Stimulated activated CD8-positive, alpha-beta memory T cell treated with anti-CD3 and anti-CD28 coated beads, Interleukin-7, amount 100 ng/mL, for 4 hours (primary cell): ENCODE results near the gene KLHL30.

Experiments
- DNase-seq, 2 donors: peaks; one replicate each; pipeline ENCODE4 v3.0.0-alpha.2; 2020; ENCODE audit warnings: low read depth in 2 of 2

The KLHL30 gene

GRCh38 chr2:238149841-238150572 lies 11.5 kb downstream of the KLHL30 start:
- no peak for DNase-seq

- no peak for DNase-seq
Observed at GRCh38 chr2:238150686-238151085, 12.2 kb downstream of the KLHL30 start.

- no peak for DNase-seq
Observed at GRCh38 chr2:238151205-238151604, 12.7 kb downstream of the KLHL30 start.

DNA sequence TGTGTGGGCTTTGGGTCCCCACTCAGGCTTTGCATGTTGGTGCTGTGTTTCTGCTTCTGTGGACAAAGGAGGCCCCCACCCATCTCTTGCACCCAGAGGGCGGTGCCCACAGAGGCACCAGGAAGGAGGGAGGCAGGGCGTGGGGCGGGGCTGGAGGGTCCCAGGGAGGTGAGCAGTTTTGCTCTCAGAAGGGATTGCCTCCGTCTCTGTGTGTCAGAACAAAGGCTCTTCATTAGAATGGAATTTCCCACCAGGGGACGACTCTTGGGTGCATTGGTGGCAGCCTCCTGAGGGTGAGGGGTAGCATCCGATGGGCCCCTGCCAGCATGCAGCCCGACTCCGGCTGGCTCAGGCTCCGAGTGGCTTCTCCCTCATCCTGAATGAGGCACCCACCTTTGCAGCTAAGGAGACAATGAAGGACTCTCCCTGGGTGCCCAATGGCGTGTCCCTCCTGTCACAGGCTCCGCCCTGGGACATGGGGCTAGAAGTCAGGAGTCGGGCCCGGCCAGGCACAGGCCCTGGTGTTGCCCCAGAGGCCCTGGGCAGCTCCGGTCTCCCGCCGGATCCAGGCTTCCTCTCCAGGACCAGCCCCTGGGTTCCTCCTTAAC lies 13.3 kb downstream of the KLHL30 start:
- DNase-seq: no peak

GRCh38 chr2:238152771-238153688 lies 14.6 kb downstream of the KLHL30 start:
- DNase-seq: no peak

DNA sequence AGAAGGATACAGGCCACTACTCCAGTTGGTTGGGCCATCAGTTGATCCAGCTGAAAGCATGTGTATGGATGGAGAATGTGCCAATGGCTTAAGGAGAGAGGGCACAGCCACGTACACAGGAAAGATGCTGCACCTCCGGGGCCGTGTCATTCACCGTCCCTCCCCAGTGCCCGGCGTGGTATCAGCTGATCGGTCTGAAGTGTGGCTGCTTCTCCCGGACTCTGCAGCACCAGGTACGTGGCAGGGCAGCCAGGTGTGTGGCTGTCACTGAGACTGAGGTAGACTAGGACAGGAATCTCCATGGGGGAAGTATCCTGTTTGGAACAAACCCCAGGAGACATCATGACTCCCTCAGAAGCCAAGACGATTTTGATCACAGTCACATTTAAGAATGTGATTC lies 16.1 kb downstream of the KLHL30 start:
- no peak for DNase-seq

GRCh38 chr2:238155051-238155760 lies 16.7 kb downstream of the KLHL30 start:
- DNase-seq: no peak

DNA sequence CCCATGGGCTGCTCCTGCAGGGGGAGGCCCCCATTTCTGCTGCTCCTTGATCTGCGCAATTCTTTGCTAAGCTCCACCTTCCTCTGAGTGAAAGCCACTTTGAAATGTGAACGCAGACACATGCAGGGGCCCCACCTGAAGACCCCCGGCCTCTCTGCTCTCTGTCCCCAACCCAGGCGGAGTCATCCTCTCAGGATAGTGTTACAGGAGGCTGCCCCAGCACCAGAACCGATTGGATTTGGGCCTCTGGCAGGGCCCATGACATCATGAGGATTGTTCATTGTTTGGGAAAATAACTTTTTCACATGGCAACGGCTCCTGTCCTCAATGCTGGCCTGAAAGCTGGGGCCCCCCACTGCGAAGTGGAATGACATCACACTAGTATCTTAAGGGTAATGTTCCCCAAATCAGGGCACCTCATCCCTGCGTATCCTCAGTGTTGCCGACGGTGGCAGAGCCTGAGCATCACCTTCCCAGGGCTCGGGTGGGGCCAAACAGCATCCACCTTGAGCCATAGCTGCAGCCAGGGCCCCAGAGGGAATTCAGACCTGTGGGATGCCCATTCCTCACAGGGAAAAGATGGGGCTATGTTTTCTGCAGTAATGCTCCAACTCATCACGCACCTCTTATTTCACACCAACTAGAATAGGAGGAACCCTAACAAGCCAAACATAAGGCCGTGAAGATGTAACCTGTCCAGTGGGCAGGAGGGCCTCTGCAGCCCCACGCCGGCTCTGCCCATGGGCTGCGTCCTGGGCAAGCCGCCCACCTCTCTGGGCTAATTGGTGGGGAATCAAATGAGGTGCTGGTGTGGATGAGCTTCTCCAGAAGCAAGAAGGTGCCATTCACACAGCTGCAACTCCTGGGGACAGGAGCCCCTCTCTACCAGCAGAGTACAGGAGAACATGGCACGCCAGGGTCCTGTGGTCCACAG lies 17.6 kb downstream of the KLHL30 start:
- DNase-seq: no peak

DNA sequence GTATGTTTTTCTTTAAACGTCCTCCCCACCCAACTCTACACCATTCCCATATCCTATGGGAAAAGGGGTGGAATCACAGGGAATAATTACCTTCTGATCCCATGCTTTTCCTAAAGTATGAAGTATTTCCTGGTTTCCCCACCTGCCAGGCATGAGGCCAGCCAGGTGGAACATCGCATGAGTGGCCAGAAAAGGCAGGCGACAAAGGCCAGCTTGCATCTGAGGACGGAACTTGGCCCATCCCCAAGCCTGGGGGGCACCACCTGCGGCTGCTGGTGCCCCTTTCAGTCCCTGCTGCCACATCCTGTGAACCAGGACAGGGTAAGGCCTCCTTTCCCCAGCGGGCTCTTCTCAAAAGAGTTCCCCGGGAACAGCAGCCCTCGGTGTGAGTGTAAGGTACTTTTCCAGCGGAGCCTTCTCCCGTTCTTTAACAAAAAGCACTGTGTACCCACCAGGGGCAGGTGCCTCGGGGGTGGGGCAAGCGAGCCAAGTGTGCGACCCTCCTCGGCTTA lies 19.1 kb downstream of the KLHL30 start:
- DNase-seq: no peak

GRCh38 chr2:238158018-238158508 lies 19.6 kb downstream of the KLHL30 start:
- no peak for DNase-seq

DNA sequence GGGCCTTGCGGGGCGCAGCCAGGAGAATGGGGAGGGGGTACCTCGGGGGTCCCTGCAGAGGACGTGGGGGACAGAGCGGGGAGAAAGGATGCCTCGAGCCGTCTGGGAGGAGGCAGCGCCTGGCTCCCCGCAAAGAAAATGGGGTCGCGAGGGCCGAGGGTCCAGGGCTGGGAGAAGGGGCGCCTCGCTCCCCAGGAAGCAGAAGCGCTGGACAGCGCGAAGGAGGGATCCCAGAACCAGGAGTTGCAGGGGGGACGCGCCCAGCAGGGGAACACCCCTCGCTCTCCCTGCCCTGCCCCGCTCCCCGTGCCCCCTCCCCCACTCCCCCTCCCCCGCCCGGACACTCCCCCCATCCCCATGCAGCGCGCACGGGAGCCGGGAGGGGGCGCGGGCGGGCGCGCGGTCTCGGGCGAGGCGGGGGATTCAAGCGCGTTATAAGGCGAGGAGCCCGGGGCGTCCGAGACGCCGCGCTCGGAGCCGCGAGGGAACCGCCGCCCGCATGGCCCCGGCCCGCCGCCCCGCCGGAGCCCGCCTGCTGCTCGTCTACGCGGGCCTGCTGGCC lies 20.1 kb downstream of the KLHL30 start, which contains the start of gene ERFE:
ERFE (plus strand) TSS at position 462 of the 562 bp plus-strand sequence; CDS start at position 500, 38 bp downstream.
- peak in 1 of 2 donors; percentile 35 for DNase-seq

DNA sequence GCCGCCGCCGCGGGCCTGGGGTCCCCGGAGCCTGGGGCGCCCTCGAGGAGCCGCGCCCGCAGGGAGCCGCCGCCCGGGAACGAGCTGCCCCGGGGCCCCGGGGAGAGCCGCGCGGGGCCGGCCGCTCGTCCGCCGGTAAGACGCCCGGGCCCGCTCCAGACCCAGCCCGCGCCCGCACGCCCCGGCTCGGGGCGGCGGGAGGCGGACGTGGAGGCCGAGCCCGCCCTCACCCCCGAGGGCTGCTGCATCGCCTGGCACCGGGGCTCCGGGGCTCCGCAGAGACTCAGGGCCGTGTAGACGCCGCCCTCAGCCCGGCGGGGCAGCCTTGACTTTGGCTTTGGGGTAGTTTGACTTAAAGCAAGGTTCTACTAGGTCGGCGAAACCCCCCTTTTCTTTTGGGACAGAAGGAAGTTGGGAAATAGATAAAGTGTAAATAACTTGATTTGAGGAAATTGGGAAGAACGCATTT lies 20.6 kb downstream of the KLHL30 start:
- DNase-seq: no peak

- no peak for DNase-seq
Observed at GRCh38 chr2:238159661-238160205, 21.3 kb downstream of the KLHL30 start.

GRCh38 chr2:238160206-238161129 lies 22.0 kb downstream of the KLHL30 start:
- DNase-seq: no peak

DNA sequence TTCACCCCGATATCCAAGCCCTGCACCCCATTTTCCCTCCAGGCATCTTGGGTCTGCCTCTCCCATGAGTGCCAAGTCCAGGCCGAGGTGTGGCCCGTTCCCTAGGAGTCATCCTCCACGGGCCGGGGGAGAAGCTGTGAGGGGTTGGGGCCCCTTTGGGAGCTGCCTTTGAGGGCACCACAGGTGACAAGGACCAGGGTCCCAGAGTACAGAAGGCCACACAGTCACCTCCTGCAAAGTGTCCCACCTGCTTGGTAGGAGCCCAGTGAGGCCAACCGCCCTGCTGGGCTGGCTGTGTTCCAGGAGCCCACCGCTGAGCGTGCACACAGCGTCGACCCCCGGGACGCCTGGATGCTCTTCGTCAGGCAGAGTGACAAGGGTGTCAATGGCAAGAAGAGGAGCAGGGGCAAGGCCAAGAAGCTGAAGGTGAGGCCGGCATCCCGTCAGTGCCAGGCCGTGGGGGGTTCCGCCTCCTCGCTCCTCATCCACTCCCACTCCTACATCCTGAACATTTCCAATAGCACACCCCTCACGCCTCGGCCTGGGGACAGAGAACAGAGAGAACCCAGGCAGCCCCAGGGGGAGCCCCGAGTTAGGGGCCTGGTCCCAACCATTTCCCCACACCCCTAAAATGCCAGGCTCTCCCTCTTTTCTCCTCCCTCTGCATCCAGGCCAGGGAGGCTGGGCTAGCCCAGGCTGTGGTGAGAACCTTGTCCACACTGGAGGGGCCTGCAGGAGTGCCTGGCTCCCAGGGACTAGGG lies 23.0 kb downstream of the KLHL30 start:
- no peak for DNase-seq

DNA sequence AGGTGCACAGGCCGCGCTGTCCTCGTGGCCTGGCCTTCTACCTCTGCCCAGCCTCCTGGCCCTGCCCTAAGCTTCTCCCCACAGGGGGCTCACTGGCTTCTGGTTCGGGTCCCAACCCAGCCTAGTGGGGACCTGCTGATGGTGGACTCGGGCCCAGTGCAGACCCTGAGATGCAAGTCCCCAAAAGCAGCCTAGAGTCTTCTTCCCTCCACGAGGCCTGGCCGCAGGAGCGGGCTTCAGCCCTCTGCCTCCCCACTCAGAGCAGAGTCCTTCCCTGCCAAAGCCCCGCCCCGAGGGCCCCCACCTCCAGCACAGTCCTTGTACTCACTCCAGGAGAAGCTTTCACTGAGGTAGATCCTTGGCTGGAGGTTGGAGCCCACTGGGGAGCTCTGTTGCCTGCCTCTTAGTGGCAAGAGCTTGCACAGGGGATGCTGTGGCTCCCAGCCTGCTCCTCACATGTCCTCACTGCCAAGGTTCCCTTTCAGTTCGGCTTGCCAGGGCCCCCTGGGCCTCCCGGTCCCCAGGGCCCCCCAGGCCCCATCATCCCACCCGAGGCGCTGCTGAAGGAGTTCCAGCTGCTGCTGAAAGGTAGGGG lies 23.9 kb downstream of the KLHL30 start:
- no peak for DNase-seq

DNA sequence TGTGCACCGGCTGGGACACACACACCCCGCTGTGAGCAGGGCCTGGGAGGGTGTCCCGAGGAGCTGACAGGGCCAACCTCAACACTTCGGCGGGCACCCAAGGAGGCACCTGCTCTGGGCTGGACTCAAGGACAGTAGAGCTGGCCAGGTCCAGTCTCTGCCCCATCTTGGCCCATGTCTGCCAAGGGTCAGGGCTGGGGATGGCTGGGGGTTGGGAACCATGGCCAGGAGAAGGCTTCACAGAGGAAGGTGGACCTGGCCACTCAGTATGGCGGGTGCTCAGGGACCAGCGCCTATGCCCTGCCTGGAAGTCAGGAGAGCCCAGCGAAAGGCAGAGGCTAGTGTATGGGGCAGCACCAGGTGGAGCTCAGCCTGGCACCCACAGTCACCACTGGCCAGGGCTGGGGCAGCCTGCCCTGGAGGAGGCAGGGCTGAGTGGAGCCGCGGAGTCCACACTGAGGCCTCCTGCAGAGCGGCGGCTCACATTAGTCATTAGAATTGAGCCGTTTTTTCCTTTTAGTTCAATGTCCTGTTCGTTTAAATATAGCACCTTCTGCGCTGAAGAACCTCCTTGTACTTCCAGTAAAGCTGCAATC lies 24.5 kb downstream of the KLHL30 start:
- no peak for DNase-seq
